ENCODE data around the gene SDK1.

SDK1 gene

DNA sequence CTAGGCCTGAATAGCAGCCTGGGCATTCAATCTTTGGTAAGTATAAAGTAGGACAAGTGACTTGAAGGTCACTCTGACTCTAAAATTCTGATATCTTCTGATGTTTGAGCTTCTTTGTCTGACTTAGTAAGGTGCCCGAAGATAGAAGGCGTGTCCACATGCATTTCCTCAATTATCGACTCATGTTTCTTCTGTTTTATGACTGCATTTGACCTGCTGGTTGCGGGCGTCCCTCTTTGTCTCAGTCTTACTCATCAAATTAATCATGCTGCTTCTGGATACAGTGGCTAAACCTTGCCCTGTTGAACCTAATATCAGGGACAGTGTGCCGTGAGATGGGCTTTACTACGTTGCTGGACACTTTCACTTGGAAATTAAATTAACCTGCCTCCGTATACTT lies 534.1 kb downstream of the SDK1 start:
- no peak for DNase-seq

DNA sequence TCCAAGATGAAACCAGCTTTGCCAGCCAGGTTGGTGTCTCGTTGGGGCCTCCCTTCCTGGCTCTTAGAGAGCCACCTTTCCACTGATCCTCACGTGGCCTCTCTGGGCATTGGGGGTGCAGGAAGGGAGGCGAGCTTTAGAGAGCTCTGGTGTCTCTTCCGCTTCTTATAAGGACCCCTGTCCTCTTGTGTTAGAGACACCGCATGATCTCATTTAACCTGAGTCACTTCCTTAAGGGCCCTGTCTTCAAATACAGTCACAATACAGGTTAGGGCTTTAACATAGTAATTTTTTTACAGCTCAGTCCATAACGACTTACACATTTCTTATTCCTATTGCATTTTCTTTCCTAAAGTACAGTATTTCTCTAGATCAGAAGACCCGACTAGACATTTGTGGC lies 535.8 kb downstream of the SDK1 start:
- no peak for DNase-seq

DNA sequence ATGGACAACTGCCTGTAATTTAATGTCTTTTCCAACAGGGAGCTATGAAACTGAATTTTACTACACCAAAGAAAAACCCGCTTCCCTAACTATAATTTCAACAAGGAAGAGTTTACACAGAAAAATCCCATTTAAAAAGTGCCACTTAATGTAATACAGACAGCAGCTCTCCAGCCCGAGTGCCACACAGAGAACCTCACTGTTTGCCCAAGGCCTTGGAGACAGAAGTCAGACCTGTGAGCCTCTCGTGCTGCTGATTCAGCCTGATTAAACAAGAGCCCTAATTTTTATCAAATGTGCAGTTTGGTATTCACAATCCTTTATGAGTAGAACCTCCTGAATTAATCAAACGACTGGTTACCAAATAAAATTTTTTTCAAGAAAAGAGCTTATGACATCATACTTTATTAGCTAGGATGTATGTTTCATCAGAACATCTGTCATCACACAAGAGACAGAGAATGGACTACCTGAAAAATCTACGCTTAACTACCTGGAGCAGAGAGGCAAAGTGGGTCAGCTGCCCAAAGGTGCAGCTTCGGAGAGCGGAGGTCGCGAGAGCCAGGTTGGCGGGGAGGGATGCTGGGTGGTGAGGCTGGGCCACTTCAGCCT lies 543.6 kb downstream of the SDK1 start:
- DNase-seq, result no peak

DNA sequence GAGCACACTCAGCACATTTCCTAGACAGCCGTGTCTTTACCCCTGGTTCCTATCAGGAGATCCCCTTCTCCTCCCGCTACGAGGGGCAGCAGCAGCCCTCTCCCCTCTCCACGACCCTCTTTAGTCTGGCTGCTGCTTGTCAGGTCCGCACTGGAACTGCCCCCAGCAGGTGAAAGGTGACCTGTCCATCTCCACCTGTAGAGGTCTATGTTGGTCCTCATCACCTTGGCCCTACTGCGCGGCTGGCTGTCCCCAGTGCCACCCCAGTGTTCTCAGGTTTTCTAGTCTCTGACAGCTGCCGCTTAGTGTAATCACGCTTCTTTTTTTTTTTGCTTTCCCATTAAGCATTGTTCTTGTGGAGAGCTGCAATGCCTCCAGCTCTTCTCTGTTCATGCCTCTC lies 545.7 kb downstream of the SDK1 start:
- DNase-seq, result no peak

DNA sequence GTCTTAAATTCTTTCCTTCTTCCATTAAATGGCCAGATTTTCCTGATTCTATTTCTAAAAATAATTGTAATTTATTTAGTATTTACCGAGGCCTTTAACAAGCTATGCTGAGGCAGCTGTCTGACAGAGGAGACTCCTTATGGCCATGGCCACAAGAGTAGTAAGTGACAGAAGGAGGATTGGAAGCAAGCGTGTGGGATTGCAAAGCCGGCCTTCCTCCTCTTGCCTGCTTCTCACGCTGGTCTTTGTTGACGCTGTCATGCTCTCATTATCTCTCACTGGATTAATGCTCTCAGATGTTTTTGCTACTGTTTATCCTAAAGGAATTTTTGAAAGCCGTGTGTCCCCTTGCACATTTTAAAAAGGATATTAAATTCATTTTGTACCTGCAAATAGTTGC lies 546.3 kb downstream of the SDK1 start:
- no peak for DNase-seq

DNA sequence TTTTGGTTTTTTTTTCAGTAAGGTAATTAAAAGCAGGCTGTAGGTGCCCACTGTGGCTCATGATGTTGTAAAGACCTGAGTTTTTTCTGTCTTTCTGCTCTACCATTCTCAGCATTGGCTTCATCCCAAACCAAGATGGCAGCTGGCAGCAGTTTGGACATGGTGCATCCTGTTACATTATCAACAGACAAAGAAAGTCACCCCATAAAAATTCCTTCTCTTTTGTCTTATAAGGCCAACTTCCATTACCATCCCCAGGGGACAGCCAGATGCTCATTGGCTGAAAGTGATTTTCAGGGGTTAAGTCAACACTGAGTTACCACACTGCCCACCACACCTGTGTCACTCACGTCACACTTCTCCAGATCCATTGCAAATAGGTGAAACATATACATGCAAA lies 558.4 kb downstream of the SDK1 start:
- DNase-seq, result no peak

DNA sequence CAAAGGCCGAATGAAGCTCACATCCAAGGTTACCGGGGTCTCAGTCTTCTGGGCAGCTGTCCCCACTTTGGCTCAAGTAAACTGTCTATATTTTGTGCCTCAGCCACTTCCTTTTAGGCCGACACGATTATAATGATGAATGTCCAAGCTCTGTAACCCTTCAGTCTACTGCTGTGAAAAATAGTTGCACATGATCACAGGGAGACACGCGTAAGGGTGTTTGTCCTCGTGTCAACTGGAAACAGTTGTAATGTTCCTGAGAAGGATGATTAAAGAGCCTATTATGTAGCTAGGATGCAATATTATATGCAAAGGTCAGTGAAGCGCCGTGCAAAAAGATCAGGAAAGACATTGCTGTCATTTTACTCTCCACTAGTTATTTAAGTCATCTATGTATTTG lies 559.9 kb downstream of the SDK1 start:
- no peak for DNase-seq

DNA sequence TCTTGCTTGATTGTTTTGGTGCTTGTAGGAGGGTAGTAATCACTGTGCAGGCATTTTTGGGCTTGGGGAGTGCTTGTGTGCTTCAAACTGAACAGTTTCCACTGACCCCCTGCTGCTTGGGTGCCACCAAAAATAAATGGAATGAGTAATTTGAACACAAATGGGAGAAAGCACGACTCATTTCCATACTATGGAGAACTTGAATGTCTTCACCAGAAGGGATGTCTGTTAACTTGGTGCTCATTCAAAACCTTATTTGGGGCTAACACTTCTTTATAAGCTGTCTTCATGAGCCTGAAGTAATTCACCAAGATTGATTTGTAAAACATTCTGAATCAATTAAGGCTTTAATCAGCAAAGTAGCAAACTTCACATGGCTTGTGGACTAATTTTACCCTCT lies 560.3 kb downstream of the SDK1 start:
- DNase-seq, result no peak

DNA sequence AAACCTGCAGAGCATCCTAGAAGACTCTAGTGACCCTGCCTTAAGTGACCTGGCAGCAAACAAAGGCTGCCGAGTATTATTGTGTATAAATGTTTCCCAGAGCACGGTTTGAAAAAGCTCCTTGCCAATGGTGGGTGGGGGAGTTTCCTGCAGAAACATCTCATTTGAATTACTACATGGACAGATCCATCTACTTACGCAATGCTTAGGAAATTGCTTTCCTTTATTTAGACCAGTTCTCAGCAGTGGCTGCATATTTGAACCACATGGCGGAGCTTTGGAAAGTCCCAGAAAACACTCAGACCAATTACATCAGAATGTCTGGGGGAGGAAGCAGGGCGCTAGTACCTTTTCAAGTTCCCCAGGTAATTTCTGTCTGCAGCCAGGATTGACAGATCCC lies 560.9 kb downstream of the SDK1 start:
- no peak for DNase-seq

DNA sequence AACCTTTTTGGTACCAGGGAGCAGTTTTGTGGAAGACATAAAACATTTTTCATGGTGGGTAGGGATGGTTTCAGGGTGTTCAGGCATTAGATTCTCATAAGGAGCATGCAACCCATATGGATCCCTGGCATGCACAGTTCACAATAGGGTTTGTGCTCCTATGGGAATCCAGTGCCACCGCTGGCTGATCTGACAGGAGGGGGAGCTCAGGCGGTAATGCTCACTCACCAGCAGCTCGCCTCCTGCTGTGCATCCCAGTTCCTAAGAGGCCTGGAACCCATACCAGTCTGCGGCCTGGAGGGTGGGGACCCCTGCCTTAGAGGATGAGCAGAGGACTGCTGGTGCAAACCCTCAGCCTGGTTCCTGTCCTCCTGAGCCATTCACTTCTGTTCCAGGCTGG lies 561.7 kb downstream of the SDK1 start:
- no peak for DNase-seq

DNA sequence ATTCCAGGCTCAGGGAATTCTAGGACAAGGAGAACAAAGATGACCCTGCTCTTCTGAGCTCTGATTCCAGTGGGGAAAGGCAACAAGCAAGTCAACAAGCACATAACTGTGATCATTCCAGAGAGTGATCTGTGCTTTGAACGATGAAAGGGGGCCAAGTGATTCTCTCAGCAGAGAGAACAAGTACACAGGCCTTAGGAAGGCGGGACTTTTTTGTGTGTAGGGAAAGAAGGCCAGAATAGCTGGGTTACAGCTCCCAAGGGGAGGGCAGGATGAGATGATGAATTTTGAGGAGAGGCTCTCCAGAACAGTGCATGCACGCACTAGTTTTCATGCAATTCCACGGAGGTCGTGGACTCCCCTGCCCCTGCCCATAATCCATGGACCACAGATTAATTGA lies 565.2 kb downstream of the SDK1 start:
- DNase-seq, result no peak

DNA sequence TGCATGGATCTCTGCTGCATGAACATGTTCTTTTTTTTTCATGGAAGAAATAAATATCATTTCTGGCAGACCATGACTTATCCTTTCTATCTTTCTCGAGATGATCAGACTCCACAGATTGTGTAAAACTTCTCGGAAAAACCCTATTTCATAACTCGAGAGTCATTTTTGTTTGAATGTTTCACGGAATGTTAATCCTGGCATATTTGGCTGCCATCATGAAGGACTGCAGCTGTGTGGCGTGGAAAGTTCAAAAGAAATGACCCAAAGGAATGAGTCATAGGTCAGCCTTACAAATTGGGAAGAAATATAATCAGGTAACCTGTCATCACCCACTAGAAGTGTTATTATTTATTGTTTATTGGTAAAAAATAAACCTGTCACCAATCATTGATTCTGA lies 566.8 kb downstream of the SDK1 start:
- no peak for DNase-seq

DNA sequence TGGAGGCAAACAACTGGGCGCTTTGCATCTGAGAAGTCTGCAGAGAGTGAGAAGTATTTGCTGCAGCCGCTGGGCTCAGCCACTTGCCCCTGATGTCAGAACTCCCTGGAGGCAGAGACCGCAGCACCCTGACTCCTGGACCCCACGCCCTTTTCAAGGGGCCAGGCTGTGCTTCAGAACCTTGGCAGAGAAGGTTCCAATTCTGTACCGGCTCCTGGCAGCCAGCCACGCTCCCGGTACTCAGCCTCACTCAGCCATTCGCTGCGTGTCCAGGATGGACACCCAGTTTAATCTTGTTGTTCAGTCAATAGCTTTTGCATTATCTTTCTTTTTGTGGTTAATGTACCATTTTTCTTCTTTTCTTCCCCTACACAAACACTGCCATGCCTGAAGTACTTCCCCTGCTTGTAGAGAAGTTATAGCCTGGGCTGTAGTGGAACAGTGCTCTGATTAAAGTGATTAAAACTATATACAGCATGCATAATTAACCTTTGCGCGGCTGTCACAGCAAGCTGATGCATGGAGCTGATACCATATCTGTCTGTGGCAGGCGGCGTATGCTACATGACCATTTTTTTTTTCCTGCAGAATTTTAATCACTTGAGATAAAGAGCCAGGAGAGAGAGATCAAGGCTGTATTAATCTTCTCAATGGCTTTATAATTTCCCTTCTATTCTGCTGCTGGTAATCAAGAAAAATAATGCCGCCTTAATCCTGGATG lies 578.5 kb downstream of the SDK1 start:
- DNase-seq, result no peak

DNA sequence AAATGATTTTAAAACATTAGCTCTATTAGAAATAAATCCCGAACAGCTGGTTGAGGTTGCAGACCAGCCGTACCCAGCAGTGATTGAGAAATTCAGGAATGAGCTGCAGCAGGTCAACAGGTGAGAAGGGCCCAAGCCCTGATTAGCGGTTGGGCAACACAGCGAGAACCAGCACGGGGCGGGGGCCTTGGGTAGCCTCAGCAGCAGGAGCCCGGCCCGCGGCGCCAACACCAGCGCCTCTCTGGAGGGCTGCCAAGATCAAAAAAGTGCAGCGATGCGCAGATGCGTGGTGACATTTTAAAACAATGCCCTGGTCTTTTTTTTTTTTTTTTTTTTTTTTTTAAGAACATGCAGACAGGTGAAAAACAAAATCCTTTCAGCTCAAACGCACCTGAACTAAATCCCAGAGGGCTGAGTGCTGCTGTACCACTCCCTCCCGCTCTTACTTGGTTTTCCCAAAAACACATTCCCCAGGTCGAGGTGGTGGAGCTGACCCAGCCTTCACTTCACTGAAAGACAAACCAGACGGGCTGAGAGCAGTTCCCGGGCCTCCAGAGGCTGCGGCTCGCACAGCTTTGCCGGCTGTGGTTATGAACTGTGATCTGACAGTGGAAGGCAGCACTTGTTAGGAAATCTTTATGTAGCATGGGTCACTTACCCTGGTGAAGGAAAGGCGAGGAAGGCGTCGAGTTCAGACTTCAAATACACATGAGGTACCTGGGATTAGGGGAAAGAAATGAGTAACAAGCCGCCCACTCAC lies 579.4 kb downstream of the SDK1 start:
- DNase-seq, result no peak

DNA sequence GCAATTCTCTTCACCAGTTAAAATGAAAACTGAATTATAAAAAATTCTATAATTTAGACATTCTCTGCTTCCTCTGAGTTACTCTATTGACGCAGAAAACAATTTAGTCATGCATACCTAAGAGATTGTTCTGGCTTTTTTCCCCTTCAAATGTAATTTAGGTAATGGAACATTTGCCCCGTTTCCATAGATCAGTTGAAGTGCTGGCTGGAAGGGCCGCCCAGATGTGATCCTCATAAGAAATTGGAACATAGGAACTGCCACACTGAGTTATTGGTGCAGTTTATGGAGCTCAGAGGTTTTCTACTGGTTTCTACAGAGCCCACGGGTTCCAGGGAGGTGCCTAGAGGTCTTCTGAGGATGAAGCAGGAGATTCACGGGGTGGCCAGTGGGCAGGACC lies 581.7 kb downstream of the SDK1 start:
- DNase-seq, result no peak

DNA sequence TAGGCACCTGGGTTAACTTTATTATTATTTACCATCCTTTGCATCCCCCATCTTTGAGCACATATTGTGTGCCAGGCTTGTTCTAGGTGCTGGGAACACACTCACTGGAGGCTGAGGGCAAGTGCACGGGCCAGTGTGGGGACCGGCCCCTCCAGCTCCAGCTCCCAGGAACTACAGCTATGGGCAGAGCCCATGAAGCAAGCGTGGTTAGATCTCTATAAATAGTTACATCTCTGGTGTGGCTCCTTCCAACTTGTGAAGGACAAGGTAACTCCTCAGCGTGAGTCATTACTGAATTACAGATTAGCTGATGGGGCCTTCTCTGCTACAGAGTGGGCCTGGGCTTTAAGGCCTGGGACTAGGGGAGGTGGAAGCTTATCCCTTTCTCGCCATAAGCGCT lies 583.5 kb downstream of the SDK1 start:
- no peak for DNase-seq

DNA sequence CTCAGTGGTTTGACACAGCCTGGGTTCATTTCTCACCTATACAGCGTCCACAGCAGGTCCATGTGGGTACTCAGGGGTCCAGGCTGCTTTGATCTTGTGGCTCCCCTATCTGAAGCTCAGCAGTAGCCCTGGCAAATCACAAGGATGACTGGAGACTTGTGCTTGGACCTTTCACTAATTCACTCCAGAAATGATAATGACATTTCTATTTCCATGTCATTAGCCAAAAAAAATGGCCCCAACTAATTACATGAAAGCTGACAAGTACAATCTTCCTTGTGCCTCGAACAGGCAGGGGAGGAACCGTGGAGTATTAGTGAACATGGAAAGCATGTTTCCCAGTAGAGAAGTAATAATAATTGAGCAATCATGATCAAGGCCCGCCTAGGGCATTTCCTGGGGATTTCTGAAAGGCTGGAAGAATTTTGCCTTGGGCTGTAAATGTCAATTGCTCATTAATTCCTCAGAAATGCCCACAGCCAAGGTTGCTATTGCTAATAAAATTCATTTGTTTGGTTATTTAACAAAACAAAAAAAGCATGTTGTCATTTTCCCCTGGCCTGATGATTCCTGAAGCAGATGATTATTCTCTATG lies 586.1 kb downstream of the SDK1 start:
- DNase-seq, result no peak

DNA sequence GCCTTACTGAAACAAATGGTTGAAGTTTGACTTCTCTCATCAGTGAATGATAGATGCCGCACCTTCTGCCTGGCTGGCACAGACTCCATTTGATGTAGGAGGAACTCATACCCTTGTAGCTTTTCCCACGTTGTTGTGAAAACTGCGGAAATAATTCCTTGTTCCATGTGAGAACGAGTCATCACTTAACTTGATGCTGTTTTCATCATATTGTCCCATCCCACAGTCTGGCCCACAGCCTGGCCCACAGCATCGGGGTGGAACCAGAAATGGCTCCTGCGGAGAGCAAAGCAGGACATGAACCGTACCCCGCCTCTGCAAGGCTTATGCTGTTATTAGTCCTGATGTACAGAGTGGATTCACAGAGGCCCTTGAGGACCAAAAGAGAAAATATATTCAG lies 587.0 kb downstream of the SDK1 start:
- no peak for DNase-seq

DNA sequence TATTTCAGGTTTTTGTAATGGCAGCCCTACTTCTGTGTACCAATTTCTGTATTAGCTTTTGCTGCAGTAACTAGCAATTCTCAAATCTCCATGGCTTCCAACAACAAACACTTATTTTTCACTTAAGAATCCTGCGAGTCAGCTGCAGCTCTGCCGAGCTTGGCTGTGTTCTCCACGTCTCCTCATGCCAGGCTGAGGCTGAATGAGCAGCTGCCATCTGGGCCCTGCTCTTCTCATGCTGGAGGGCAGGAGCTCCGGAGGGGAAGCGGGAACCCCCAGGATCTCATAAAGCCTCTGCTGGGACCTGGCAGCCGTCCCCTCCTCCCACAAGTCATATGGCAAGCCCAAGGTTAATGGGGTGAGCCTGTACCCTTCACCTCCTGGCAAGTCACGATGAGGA lies 591.1 kb downstream of the SDK1 start:
- no peak for DNase-seq

DNA sequence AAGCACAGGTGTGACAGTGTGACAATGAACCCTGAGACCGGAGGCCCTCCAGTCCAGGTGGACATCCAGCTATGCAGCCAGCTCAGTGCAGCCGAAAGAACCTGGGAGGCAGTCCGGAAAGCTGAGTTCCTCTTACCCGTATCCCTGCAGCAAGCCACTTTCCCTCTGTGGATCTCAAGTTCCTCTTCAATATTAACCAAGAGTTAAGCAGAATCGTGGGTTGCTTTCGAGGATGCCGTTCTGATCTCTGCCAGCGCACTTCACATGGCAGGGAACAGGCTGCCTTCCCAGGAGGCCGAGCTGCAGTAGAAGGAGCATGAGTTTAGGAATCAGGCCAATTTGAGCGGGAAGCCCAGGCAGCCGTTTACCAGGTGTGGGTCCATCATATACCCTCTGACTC lies 591.6 kb downstream of the SDK1 start:
- DNase-seq, result no peak

DNA sequence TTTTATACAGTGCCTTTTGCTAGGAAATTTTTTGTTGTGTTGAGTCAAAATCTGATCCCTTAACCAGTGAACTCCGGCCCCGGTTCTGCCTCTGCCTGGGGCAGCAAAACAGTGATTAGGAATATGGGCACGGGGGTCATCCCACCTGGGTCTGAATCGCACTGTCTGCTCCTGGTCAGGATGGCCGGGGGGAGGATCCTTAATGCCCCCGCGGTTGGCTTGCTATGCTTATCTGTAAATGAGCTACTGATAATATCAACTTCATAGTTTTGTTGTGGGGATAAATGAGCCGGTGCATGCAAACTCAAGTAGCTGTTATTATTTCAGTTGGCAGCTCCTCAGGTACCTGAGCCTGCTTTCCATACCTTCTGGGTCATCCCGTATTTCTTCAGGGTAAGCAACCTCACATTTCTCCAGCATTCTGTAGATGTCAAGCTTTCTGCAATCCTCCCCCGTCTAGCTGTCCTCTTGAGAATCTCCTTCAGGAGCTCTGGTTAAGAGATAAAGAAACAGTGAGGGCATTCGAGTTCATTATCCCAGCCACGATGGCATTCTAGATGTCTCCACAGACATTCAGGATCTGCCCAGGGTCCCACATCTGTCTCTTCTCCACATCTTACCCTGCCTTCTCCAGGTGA lies 592.2 kb downstream of the SDK1 start:
- no peak for DNase-seq

DNA sequence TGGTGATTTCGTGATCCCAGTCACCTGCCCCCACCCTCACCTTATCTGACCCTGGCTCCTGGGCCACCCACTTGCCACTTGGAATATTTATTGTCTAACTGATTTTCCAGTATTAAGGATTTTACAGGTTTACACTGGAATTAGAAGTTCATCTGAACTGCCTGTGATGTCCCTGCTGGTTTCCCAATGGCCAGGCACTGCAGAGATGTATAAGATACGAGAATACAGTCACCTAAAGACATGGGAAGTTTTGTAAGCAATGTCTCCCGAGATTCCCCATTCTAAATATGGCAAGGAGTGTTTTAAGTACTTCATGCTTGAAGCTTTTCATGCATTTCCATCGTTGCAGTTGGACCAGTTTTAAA lies 592.7 kb downstream of the SDK1 start:
- DNase-seq, result no peak

DNA sequence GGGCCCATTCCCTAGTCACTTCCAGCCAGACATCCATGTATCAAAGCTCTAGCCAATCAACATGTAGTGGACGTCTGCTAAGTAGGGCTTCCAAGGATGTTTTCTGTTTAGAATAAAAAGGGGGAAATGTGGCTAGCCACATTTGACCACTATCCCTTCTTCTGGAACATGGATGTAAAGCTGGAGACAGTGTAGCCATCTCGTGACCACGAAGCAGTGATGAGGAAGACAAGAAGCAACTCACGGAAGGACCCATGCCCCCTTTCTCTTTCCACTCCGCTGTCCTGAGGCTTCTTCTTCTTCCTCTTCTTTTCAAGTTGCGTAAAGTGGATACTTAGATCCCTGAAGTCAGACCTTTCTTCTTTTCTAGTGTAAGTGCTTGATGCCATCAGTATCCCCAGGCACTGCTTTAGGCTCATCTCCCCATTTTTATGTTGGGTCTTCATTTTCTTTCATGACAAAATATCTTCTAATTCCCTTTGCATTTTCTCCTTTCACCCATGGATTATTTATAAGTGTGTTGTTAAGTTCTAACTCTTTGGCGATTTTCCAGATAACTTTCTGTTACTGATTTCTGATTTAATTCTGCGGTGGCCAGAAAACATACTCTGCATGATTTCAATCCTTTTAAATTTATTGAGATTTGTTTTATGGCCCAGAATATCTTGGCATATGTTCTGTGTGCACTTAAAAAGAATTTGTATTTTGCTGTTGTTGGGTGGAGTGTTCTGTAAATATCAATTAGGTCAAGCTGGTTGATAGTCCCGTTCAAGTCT lies 594.5 kb downstream of the SDK1 start:
- DNase-seq, result no peak
